Astrocyte (in vitro differentiated cells and primary cell): ENCODE measurements around the gene FAM107B.

Experiments used
- CTCF ChIP-seq: IDR thresholded peaks from 2 replicates; pipeline ENCODE4 v1.5.1; 2011; ENCODE audit warnings: low read depth, mild to moderate bottlenecking, inconsistent platforms, low read length, moderate library complexity; ENCODE audit not compliant: insufficient read depth
- EZH2 ChIP-seq: IDR thresholded peaks from 2 replicates; pipeline ENCODE4 v1.6.1; 2012; ENCODE audit warnings: mild to moderate bottlenecking, low read length, inconsistent platforms; ENCODE audit not compliant: insufficient read depth

GRCh38 chr10:14776546-14776945, 1.8 kb upstream of the FAM107B start:
- TF ChIP-seq CTCF (no peak), EZH2 (no peak)
